ENCODE data around the gene MIA2.
"Not testable (repeated sequence)": the region's sequence is repeated elsewhere in the genome, so short reads cannot be mapped to it uniquely, and the experiment has no call there.

- TF ChIP-seq POLR2A (IDR thresholded peaks at IDR 0.05; ENCODE audit: low read depth, low read length); TAF1 (IDR thresholded peaks at IDR 0.05; ENCODE audit: borderline replicate concordance, low read depth, low read length): not testable (repeated sequence)
Observed at GRCh38 chr14:39260161-39260560, 26.4 kb downstream of the MIA2 start.

All from GM12892 (cell line).